Loucy (cell line): ENCODE results near the gene DDAH2.

ENCODE experiments used
- H2AFZ ChIP-seq: fragments of 200-600 bp; sonication (generic); 2 replicates; pipeline ENCODE4 v1.6.0; 2016; ENCODE audit warnings: antibody characterized with exemption, mild to moderate bottlenecking, low read length, moderate library complexity
- H3F3A ChIP-seq: fragments of 200-600 bp; 2 replicates; pipeline ENCODE4 v1.6.0; 2016; ENCODE audit warnings: antibody characterized with exemption, low read depth, mild to moderate bottlenecking
- H3K27me3 ChIP-seq: fragments of 200-600 bp; sonication (generic); 2 replicates; pipeline ENCODE4 v1.6.1; 2014; ENCODE audit warnings: low read length, mild to moderate bottlenecking; ENCODE audit not compliant: insufficient read depth, poor library complexity, severe bottlenecking
- H3K36me3 ChIP-seq: fragments of 200-600 bp; sonication (generic); 2 replicates; pipeline ENCODE4 v1.6.1; 2016; ENCODE audit warnings: low read length; ENCODE audit not compliant: insufficient read depth
- H3K4me1 ChIP-seq: fragments of 200-600 bp; sonication (generic); 2 replicates; pipeline ENCODE4 v1.5.1; 2014; ENCODE audit warnings: low read length, mild to moderate bottlenecking; ENCODE audit not compliant: insufficient read depth, poor library complexity, severe bottlenecking
- H3K4me2 ChIP-seq: fragments of 200-600 bp; sonication (generic); 2 replicates; pipeline ENCODE4 v1.6.0; 2014; ENCODE audit warnings: antibody characterized with exemption, low read length, low read depth, mild to moderate bottlenecking; ENCODE audit not compliant: poor library complexity, severe bottlenecking
- H3K4me3 ChIP-seq: fragments of 200-600 bp; sonication (generic); 2 replicates; pipeline ENCODE4 v1.5.1; 2014; ENCODE audit warnings: low read length, mild to moderate bottlenecking, mixed read lengths; ENCODE audit not compliant: poor library complexity, severe bottlenecking
- H3K79me2 ChIP-seq: fragments of 200-600 bp; sonication (generic); 2 replicates; pipeline ENCODE4 v1.6.1; 2014; ENCODE audit warnings: low read length; ENCODE audit not compliant: insufficient read depth
- H3K9ac ChIP-seq: fragments of 200-600 bp; sonication (generic); 2 replicates; pipeline ENCODE4 v1.6.0; 2014; ENCODE audit warnings: mild to moderate bottlenecking, low read depth, low read length, moderate library complexity; ENCODE audit not compliant: poor library complexity, severe bottlenecking
- H3K9me2 ChIP-seq: fragments of 200-600 bp; sonication (generic); replicated peaks from 2 replicates; pipeline ENCODE4 v1.6.1; 2016; ENCODE audit warnings: low read depth, low read length, mixed read lengths
- H3K9me3 ChIP-seq: fragments of 200-600 bp; sonication (generic); 2 replicates; pipeline ENCODE4 v1.6.1; 2014; ENCODE audit warnings: mild to moderate bottlenecking, antibody characterized with exemption, low read length, low read depth; ENCODE audit not compliant: insufficient read depth
- H4K20me1 ChIP-seq: fragments of 200-600 bp; sonication (generic); 2 replicates; pipeline ENCODE4 v1.6.0; 2014; ENCODE audit warnings: antibody characterized with exemption, low read length, mild to moderate bottlenecking; ENCODE audit not compliant: insufficient read depth, poor library complexity, severe bottlenecking
- EZH2phosphoT487 ChIP-seq: fragments of 200-600 bp; IDR thresholded peaks from 2 replicates; pipeline ENCODE4 v1.6.1; 2018; ENCODE audit warnings: antibody characterized with exemption, mild to moderate bottlenecking, moderate library complexity, borderline replicate concordance
- TF ChIP-seq, protein P1 (sequence below): fragments of 200-600 bp; sonication (generic); conservative IDR thresholded peaks from 2 replicates; pipeline ENCODE4 v1.5.1; 2014; ENCODE audit warnings: mild to moderate bottlenecking, antibody characterized with exemption, low read length

DDAH2 gene

DNA sequence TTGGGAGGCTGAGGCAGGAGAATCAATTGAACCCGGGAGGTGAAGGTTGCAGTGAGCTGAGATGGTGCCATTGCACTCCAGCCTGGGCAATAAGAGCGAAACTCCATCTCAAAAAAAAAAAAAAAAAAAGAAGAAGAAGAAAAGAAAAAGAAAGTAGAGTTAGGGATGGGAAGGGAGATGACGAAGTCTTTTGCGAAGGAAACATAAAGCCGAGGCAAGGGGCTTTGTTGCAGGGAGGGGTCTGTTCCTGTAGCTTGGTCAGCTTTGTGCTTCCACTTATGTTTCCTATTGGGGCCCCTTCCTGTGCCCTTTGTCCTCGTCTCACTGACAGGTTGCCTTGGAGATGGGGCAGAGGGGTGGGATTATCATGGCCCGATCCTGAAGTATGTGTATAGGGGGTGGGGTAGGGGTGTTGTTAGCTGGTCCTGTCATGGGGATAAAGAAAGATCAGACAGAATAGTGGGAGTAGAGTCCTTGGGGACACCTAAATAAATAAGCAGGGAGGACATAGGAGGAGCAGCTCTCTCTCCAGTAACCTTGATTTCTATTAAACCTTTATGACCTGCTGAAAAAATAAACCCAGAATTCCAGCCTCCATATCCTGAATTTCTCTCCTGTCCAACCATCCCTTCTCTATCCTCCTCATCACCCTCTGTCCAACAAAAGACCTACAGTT, 8.4 kb upstream of the DDAH2 start:
- H3K9me2 ChIP-seq, result no peaks in the 10 kb centered on the region
- H3K9me3 ChIP-seq, result no peaks in the 10 kb centered on the region
- peaks cover 16% of the 10 kb centered on the region for H3K36me3 ChIP-seq
- peak overlapping the region; percentile 99 for H3K4me2 ChIP-seq
- peaks cover 23% of the 10 kb centered on the region for H4K20me1 ChIP-seq
- peak overlapping the region; percentile 100 for H3K9ac ChIP-seq
- peak overlapping the region; percentile 100 for H3K4me3 ChIP-seq
- peaks cover 57% of the 10 kb centered on the region for H3K4me1 ChIP-seq
- TF ChIP-seq, protein P1, sequence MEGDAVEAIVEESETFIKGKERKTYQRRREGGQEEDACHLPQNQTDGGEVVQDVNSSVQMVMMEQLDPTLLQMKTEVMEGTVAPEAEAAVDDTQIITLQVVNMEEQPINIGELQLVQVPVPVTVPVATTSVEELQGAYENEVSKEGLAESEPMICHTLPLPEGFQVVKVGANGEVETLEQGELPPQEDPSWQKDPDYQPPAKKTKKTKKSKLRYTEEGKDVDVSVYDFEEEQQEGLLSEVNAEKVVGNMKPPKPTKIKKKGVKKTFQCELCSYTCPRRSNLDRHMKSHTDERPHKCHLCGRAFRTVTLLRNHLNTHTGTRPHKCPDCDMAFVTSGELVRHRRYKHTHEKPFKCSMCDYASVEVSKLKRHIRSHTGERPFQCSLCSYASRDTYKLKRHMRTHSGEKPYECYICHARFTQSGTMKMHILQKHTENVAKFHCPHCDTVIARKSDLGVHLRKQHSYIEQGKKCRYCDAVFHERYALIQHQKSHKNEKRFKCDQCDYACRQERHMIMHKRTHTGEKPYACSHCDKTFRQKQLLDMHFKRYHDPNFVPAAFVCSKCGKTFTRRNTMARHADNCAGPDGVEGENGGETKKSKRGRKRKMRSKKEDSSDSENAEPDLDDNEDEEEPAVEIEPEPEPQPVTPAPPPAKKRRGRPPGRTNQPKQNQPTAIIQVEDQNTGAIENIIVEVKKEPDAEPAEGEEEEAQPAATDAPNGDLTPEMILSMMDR, result no peak
- TF ChIP-seq EZH2phosphoT487, result no peak
- H3F3A ChIP-seq, result peaks cover 12% of the 10 kb centered on the region
- no peak overlapping the region for H2AFZ ChIP-seq
- peaks cover 73% of the 10 kb centered on the region for H3K79me2 ChIP-seq
- H3K27me3 ChIP-seq, result peaks cover 9% of the 10 kb centered on the region

DNA sequence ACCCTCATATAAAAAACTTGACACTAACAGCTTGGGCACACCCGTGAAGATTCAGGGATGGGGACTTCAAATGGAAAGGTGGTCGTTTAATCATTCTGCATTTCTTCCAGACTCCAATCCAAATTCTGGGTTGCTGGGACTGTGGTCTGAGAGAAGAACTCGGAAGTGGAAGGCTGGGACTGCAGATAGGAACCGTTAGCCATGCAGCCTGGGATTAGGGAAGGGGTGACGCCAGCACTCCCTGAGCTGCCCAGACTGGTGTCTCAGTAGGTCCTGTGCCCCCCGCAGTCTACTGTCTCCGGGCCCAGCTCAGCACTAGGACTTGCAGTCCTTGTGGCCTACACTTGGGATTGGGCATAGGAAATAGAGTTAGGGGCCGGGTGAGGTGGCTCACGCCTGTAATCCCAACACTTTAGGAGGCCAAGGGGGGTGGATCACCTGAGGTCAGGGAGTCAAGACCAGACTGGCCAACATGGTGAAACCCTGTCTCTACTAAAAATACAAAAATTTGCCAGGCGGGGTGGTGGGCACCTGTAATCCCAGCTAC, 7.7 kb upstream of the DDAH2 start:
- Histone ChIP-seq H3F3A (peaks cover 17% of the 10 kb centered on the region), H3K4me3 (peak overlapping the region; percentile 100), H3K27me3 (peaks cover 9% of the 10 kb centered on the region), H3K4me1 (peaks cover 60% of the 10 kb centered on the region), H3K9me2 (no peaks in the 10 kb centered on the region), H3K79me2 (peaks cover 77% of the 10 kb centered on the region), H3K9ac (peak overlapping the region; percentile 100), H3K4me2 (peak overlapping the region; percentile 99), H4K20me1 (peaks cover 26% of the 10 kb centered on the region), H3K9me3 (no peaks in the 10 kb centered on the region), H3K36me3 (peaks cover 22% of the 10 kb centered on the region), H2AFZ (no peak overlapping the region)
- no peak for TF ChIP-seq EZH2phosphoT487
- TF ChIP-seq, protein P1, result no peak

DNA sequence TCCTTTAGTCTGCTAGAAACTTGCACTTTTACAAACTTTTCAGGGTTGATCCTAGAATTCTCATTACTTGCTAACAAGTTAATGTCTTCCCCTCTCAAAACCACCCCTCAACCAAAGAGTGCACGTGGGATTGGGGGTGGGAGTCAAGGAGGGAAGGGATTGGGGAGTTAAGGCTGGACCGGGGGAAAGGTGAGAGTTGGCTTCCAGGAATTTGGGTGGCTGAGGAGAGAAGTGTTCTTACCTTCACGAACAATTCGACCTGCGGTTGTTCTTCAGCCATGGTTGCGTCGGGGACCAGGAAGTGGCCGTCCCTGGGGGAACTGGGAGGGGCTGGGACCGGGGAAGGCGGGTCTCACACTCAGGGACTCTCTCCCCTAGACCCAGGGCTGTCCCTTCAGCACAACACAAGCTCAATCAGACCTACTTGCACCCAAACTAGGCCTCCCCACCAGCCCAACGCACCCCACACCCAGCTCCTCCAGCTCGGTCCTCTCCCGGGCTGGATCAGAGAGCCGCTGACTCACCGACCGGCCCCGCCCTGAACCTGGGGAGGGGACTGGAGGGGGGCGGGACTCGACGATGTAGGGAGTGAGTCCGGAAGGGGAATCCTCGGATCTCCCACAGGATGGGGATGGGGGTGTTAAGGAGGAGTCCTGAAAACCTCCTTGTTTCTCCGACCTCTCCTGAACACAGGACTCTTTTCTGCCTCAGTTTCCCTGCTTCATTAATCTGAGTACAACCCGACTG, 7.1 kb upstream of the DDAH2 start, which contains the start of gene CLIC1:
Gene CLIC1 (minus strand): TSS at position 510 of the 747 bp plus-strand sequence. CDS start 230 bp downstream, at position 280.
- peaks cover 20% of the 10 kb centered on the region for H3F3A ChIP-seq

More for the DNA sequence above, 7.1 kb upstream of the DDAH2 start, which contains the start of gene CLIC1:
- peak within 1 kb of the TSS; percentile 100 for H3K9ac ChIP-seq
- no peaks in the 10 kb centered on the region for H3K9me3 ChIP-seq
- H4K20me1 ChIP-seq, result peaks cover 29% of the 10 kb centered on the region
- H3K36me3 ChIP-seq, result peaks cover 27% of the 10 kb centered on the region
- H3K4me2 ChIP-seq, result peak within 1 kb of the TSS; percentile 99
- no peak within 1 kb of the TSS for H2AFZ ChIP-seq
- peaks cover 75% of the 10 kb centered on the region for H3K79me2 ChIP-seq
- H3K4me3 ChIP-seq, result peak within 1 kb of the TSS; percentile 100
- peaks cover 60% of the 10 kb centered on the region for H3K4me1 ChIP-seq
- peaks cover 9% of the 10 kb centered on the region for H3K27me3 ChIP-seq
- no peaks in the 10 kb centered on the region for H3K9me2 ChIP-seq
- TF ChIP-seq, protein P1, result no peak
- no peak for TF ChIP-seq EZH2phosphoT487
